GM12801 (cell line): ENCODE results near the gene ABCB8.

ENCODE experiments used
- TF ChIP-seq, protein P1 (sequence below): IDR thresholded peaks from one replicate; pipeline ENCODE4 v1.5.1; 2011; ENCODE audit warnings: control low read depth; ENCODE audit not compliant: insufficient read length; ENCODE audit errors: extremely low read depth

The ABCB8 gene

DNA sequence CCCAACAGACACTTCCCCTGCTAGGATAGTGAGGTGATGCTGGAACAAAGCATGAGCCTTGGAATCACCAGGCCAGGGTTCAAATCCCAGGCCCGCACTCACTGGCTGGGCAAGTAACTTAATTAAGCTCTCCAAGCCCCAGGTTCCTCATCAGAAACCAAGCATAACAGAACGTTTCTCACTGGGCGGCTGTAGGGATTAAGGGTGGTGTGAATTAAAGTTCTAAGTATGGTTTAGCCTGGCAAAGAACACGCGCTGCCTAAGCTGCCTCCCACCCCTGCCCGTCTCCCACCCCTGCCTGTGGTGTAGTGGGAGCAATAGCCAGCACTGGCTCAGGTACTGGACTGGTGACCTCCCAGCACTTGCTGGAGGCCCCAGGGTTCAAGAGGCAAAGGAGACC, 36.7 kb downstream of the ABCB8 start:
- TF ChIP-seq, protein P1, sequence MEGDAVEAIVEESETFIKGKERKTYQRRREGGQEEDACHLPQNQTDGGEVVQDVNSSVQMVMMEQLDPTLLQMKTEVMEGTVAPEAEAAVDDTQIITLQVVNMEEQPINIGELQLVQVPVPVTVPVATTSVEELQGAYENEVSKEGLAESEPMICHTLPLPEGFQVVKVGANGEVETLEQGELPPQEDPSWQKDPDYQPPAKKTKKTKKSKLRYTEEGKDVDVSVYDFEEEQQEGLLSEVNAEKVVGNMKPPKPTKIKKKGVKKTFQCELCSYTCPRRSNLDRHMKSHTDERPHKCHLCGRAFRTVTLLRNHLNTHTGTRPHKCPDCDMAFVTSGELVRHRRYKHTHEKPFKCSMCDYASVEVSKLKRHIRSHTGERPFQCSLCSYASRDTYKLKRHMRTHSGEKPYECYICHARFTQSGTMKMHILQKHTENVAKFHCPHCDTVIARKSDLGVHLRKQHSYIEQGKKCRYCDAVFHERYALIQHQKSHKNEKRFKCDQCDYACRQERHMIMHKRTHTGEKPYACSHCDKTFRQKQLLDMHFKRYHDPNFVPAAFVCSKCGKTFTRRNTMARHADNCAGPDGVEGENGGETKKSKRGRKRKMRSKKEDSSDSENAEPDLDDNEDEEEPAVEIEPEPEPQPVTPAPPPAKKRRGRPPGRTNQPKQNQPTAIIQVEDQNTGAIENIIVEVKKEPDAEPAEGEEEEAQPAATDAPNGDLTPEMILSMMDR, result no peak

GRCh38 chr7:151065516-151065915, 37.3 kb downstream of the ABCB8 start:
- TF ChIP-seq, protein P1, result no peak

GRCh38 chr7:151066273-151066974, 38.2 kb downstream of the ABCB8 start:
- TF ChIP-seq, protein P1, result no peak

DNA sequence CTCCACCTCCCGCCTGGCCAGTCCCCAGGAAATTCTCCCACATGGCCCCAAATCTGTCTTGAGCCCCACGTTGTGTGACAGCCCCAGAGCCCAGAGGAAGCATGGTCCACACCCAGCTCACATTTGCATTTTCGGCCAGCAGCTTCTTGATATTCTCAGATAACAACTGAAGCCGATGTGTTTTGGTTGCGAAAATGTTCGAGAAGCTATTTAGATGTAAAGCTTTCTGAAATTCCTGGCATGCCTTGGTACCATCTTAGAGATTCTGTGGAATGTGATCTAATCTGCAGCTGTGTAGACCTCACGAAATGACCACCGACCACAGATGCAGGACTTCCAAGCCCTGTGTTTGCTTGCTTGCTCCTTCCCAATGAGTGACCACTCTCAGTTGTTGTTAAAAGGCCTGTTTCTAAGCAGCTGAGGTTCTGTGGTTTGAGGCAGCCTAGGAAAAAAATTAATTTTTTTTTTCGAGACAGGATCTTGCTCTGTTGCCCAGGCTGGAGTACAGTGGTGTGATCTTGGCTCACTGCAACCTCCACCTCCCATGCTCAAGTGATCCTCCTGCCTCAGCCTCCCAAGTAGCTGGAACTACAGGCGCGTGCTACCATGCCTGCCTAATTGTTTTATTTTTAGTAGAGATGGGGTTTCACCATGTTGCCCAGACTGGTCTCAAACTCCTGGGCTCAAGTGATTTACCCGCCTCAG, 40.0 kb downstream of the ABCB8 start:
- TF ChIP-seq, protein P1, result no peak

DNA sequence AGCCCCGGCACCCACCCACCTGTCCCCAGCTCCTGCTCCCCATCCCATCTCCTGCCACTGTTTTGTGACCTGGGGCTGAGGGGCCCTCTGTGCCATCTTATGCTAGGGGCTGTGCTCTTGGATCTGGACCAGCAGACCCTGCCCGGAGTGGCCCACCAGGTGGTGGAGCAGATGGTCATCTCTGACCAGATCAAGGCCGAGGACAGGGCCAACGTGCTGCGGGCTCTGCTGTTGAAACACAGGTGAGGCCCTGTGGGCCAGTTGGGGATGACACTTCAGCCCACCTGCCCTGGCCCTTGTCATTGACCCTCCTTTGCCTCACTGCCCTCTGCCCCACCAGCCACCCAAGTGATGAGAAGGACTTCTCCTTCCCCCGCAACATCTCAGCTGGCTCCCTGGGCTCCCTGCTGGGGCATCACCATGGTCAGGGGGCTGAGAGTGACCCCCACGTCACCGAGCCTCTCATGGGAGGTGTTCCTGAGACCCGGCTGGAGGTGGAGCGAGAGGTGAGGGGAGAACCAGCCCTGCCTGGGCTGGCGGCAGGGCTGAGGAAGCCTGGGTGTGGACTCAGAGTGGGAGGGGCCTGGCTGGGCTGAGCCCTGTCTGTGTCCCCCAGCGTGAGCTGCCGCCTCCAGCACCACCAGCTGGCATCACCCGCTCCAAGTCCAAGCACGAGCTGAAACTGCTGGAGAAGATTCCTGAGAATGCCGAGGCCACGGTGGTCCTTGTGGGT, 41.8 kb downstream of the ABCB8 start:
- TF ChIP-seq, protein P1, result no peak

DNA sequence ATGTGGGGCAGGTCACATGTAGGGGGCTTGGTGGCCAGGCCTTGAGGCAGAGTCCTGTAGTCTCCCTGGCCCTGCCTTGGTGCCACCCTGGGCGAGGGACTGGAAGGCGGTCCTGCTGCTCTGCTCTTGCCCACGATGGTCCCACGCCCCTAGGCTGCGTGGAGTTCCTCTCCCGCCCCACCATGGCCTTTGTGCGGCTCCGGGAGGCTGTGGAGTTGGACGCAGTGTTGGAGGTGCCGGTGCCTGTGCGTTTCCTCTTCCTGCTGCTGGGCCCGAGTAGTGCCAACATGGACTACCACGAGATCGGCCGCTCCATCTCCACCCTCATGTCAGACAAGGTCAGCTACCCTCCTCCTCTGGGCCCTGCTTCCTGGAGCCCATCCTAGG, 42.3 kb downstream of the ABCB8 start:
- TF ChIP-seq, protein P1, result no peak
